NCI-H1694 treated with DMSO at 0.1 percent for 48 hours (cell line): Measurements from ENCODE around the gene OR5M3.

Experiments used
- DNase-seq: peaks from one replicate; lab custom pipeline; 2025; lab: John Stamatoyannopoulos, UW

Gene OR5M3

GRCh38 chr11:56473252-56473651 is at the start of gene OR5M3:
Gene OR5M3 (minus strand): TSS chr11:56473352. CDS start chr11:56470497, 2,855 bp downstream.
- DNase-seq, result no peak

- DNase-seq, result no peak
These were observed 48.9 kb upstream of the OR5M3 start for GRCh38 chr11:56522008-56522407.

- no peak for DNase-seq
These were observed 40.1 kb upstream of the OR5M3 start for GRCh38 chr11:56513280-56513679.

GRCh38 chr11:56509439-56509838 is 36.3 kb upstream of the OR5M3 start:
- no peak for DNase-seq

- no peak for DNase-seq
These were observed 23.9 kb upstream of the OR5M3 start for GRCh38 chr11:56497010-56497409.

GRCh38 chr11:56495117-56495516 is 22.0 kb upstream of the OR5M3 start:
- no peak for DNase-seq

- no peak for DNase-seq
These were observed 18.1 kb upstream of the OR5M3 start, which contains the start of gene OR5M8 for GRCh38 chr11:56491270-56491669. Gene OR5M8 (minus strand): TSS chr11:56491370. CDS start chr11:56491370, 0 bp downstream.

GRCh38 chr11:56486801-56487200 is 13.6 kb upstream of the OR5M3 start:
- DNase-seq, result no peak

- DNase-seq, result no peak
These were observed 1.6 kb upstream of the OR5M3 start for GRCh38 chr11:56474729-56475235.

- no peak for DNase-seq
These were observed 16.1 kb downstream of the OR5M3 start for GRCh38 chr11:56457076-56457475.

- DNase-seq, result no peak
These were observed 19.6 kb downstream of the OR5M3 start for GRCh38 chr11:56453521-56453920.
